DMS114 treated with DMSO at 0.1 percent for 48 hours (cell line): Measurements from ENCODE around the gene CRY2.

Experiments used
- DNase-seq: peaks from one replicate; lab custom pipeline; 2025; ENCODE audit not compliant: unreplicated experiment; lab: John Stamatoyannopoulos, UW

Gene CRY2

GRCh38 chr11:45847911-45848316 lies 639 bp downstream of the CRY2 start:
- DNase-seq = peak; percentile 11

GRCh38 chr11:45848654-45849081 lies 1.4 kb downstream of the CRY2 start:
- no peak for DNase-seq

GRCh38 chr11:45850446-45850845 lies 3.2 kb downstream of the CRY2 start:
- DNase-seq = no peak

- no peak for DNase-seq
Measured at GRCh38 chr11:45851228-45851627, 4.0 kb downstream of the CRY2 start.

- no peak for DNase-seq
Measured at GRCh38 chr11:45852018-45852711, 4.9 kb downstream of the CRY2 start.

- no peak for DNase-seq
Measured at GRCh38 chr11:45852712-45853101, 5.4 kb downstream of the CRY2 start.

- DNase-seq = no peak
Measured at GRCh38 chr11:45853332-45854219, 6.3 kb downstream of the CRY2 start.

GRCh38 chr11:45855308-45855707 lies 8.0 kb downstream of the CRY2 start:
- no peak for DNase-seq

- no peak for DNase-seq
Measured at GRCh38 chr11:45856044-45856468, 8.8 kb downstream of the CRY2 start.

- no peak for DNase-seq
Measured at GRCh38 chr11:45857961-45858474, 10.7 kb downstream of the CRY2 start.

GRCh38 chr11:45858751-45859398 lies 11.6 kb downstream of the CRY2 start:
- DNase-seq = no peak

- DNase-seq = no peak
Measured at GRCh38 chr11:45859661-45860140, 12.4 kb downstream of the CRY2 start.

GRCh38 chr11:45860348-45860747 lies 13.1 kb downstream of the CRY2 start:
- no peak for DNase-seq

GRCh38 chr11:45860764-45861510 lies 13.7 kb downstream of the CRY2 start:
- no peak for DNase-seq

GRCh38 chr11:45864041-45864440 lies 16.8 kb downstream of the CRY2 start:
- DNase-seq = no peak

GRCh38 chr11:45869551-45869950 lies 22.3 kb downstream of the CRY2 start:
- no peak for DNase-seq

GRCh38 chr11:45870706-45871105 lies 23.4 kb downstream of the CRY2 start:
- no peak for DNase-seq

- no peak for DNase-seq
Measured at GRCh38 chr11:45871638-45872037, 24.4 kb downstream of the CRY2 start.

- DNase-seq = no peak
Measured at GRCh38 chr11:45872651-45873356, 25.5 kb downstream of the CRY2 start.

- no peak for DNase-seq
Measured at GRCh38 chr11:45876401-45876800, 29.1 kb downstream of the CRY2 start.
